Measurements from ENCODE around the gene DDAH1. TPM values are rescaled to one million over a fixed set of nuclear protein-coding genes. Genes with fewer than 3 reads are reported as not detected.

Gene DDAH1
- total RNA-seq, 1 donor from 2014 or later, result 0.07 TPM

- Mint-ChIP-seq H3K27ac (no peak overlapping the region), H3K4me3 (no peak overlapping the region), H3K36me3 (ENCODE audit: low read depth) (peaks cover 5% of the 10 kb centered on the region), H3K4me1 (no peaks in the 10 kb centered on the region), H3K27me3 (no peaks in the 10 kb centered on the region), H3K9me3 (no peaks in the 10 kb centered on the region)
- POLR2A ChIA-PET, result no interaction called here
- TF ChIP-seq, protein P1, sequence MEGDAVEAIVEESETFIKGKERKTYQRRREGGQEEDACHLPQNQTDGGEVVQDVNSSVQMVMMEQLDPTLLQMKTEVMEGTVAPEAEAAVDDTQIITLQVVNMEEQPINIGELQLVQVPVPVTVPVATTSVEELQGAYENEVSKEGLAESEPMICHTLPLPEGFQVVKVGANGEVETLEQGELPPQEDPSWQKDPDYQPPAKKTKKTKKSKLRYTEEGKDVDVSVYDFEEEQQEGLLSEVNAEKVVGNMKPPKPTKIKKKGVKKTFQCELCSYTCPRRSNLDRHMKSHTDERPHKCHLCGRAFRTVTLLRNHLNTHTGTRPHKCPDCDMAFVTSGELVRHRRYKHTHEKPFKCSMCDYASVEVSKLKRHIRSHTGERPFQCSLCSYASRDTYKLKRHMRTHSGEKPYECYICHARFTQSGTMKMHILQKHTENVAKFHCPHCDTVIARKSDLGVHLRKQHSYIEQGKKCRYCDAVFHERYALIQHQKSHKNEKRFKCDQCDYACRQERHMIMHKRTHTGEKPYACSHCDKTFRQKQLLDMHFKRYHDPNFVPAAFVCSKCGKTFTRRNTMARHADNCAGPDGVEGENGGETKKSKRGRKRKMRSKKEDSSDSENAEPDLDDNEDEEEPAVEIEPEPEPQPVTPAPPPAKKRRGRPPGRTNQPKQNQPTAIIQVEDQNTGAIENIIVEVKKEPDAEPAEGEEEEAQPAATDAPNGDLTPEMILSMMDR (IDR thresholded peaks at IDR 0.05), result no peak
- CTCF ChIA-PET, result no interaction called here
- no peak for ATAC-seq (ENCODE audit: low read depth)
- intact Hi-C loops (cut with micrococcal nuclease), result no loop called here
- no peak for DNase-seq
Observed at GRCh38 chr1:85409516-85409915, 55.4 kb downstream of the DDAH1 start.

DNA sequence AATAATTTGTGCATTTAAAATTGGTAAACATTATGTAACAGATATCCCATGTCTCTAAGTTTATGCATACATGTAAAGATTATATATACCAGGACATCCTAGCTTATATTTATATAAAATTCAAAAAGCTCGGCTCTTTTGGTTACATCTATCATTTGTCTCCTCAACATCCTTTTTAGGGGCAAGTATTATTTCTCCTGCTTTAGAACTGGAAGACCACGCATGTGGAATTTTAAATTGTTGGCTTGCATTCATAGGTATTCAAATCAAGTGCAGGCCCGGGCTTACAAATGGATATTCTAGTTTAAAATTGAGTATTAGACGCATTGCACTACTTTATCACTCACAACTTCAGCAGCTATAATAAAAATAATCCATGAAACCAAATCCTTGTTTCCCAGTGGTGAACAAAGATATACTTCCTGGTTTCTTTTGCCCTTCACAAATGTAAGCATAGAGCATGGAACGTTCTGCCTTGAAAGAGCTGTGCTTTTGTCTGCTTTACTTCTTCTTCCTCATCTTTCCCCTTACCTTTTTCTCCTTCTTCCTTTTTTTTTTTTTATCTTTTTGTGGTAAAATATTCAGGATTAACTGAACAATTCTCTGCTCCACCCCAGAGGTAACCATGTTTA is 57.1 kb downstream of the DDAH1 start:
- POLR2A ChIA-PET, result no interaction called here
- Mint-ChIP-seq H3K9me3 (no peaks in the 10 kb centered on the region), H3K27me3 (no peaks in the 10 kb centered on the region), H3K36me3 (ENCODE audit: low read depth) (no peaks in the 10 kb centered on the region), H3K27ac (no peak overlapping the region), H3K4me1 (no peaks in the 10 kb centered on the region), H3K4me3 (no peak overlapping the region)
- intact Hi-C loops (cut with micrococcal nuclease), result no loop called here
- DNase-seq (no peak), ATAC-seq (ENCODE audit: low read depth) (no peak)
- CTCF ChIA-PET, result no interaction called here
- TF ChIP-seq, protein P1 (IDR thresholded peaks at IDR 0.05), result no peak

- DNase-seq (no peak), ATAC-seq (ENCODE audit: low read depth) (no peak)
- H3K36me3 Mint-ChIP-seq (ENCODE audit: low read depth), result no peaks in the 10 kb centered on the region
- H3K4me1 Mint-ChIP-seq, result no peaks in the 10 kb centered on the region
- H3K27me3 Mint-ChIP-seq, result no peaks in the 10 kb centered on the region
- no peak overlapping the region for H3K27ac Mint-ChIP-seq
- intact Hi-C loops (cut with micrococcal nuclease), result no loop called here
- ChIA-PET CTCF (no interaction called here), POLR2A (no interaction called here)
- H3K9me3 Mint-ChIP-seq, result no peaks in the 10 kb centered on the region
- H3K4me3 Mint-ChIP-seq, result no peak overlapping the region
- TF ChIP-seq, protein P1 (IDR thresholded peaks at IDR 0.05), result no peak
Observed at GRCh38 chr1:85406887-85407533, 57.9 kb downstream of the DDAH1 start.

DNA sequence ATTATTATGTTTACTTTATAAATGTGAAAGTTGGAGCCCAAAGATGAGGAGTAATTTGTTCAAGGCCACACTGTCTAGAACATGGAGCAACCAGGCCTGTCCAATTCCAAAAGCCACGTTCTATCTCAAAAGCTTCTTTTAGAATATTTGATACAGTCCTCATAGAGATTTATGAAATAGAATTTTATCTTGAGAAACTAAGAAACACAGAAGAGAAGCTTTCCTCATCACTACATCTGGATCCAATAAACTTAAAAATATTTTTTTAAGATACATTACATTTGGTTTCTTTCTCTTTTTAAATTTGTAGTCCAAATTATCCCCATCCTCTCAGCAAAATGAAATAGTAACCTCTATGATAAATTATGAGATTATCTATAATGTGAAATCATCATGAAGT is 58.9 kb downstream of the DDAH1 start:
- no peaks in the 10 kb centered on the region for H3K9me3 Mint-ChIP-seq
- no peak overlapping the region for H3K4me3 Mint-ChIP-seq
- H3K27ac Mint-ChIP-seq, result no peak overlapping the region
- H3K27me3 Mint-ChIP-seq, result no peaks in the 10 kb centered on the region
- H3K36me3 Mint-ChIP-seq (ENCODE audit: low read depth), result no peaks in the 10 kb centered on the region
- TF ChIP-seq, protein P1 (IDR thresholded peaks at IDR 0.05), result no peak
- ATAC-seq (ENCODE audit: low read depth) (no peak), DNase-seq (no peak)
- ChIA-PET POLR2A (no interaction called here), CTCF (no interaction called here)
- intact Hi-C loops (cut with micrococcal nuclease), result no loop called here
- no peaks in the 10 kb centered on the region for H3K4me1 Mint-ChIP-seq

DNA sequence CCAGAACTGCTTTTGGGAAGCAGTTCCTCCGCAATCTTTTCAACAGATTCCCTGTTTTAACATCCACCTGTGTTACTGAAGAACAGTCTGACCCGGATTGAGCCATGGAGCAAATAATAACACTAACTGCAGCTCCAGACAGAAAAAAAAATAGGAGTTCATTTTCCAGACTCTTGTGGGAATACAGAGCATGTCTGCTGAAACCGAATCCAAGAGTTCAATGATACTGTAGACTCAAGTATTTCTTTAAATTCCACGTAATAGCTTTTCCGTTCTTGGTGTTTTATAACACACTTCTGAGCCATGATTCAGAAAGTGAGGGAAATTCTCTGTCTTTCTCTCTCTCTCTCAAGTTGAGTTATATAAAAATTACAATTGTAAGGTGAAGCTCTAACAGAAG is 60.6 kb downstream of the DDAH1 start:
- no peak for ATAC-seq (ENCODE audit: low read depth)
- POLR2A ChIA-PET, result no interaction called here
- no peaks in the 10 kb centered on the region for H3K4me1 Mint-ChIP-seq
- H3K9me3 Mint-ChIP-seq, result no peaks in the 10 kb centered on the region
- no peak overlapping the region for H3K27ac Mint-ChIP-seq
- H3K27me3 Mint-ChIP-seq, result no peaks in the 10 kb centered on the region
- no peak overlapping the region for H3K4me3 Mint-ChIP-seq
- no peaks in the 10 kb centered on the region for H3K36me3 Mint-ChIP-seq (ENCODE audit: low read depth)
- CTCF ChIA-PET, result no interaction called here
- TF ChIP-seq, protein P1 (IDR thresholded peaks at IDR 0.05), result no peak
- DNase-seq, result no peak
- intact Hi-C loops (cut with micrococcal nuclease), result no loop called here

Data from activated B cell treated with CpG ODN at 0.5 μM for 24 hours (primary cell).